ENCODE measurements around the gene HPCA.

The HPCA gene

DNA sequence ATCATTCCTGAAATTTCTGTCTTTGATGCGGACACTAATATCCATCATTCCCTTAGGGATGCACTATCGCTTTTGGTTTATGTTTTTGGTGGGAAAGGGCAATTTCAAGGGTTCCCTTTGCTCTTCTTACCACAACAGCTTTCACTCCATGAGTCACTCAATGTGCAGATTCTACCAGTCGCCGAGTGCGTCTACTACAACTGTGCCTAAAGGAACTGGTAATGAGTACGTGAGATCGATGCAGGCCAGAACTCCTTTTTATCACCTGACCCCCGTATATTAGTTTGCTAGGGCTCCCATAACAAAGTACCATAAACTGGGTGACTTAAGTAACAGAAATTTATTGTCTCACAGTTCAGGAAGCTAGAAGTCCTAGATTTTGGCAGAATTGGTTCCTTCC is 42.4 kb downstream of the HPCA start:
- no peak for DNase-seq (ENCODE audit: low read depth in 2 of 3, low spot score in 2 of 3)

DNA sequence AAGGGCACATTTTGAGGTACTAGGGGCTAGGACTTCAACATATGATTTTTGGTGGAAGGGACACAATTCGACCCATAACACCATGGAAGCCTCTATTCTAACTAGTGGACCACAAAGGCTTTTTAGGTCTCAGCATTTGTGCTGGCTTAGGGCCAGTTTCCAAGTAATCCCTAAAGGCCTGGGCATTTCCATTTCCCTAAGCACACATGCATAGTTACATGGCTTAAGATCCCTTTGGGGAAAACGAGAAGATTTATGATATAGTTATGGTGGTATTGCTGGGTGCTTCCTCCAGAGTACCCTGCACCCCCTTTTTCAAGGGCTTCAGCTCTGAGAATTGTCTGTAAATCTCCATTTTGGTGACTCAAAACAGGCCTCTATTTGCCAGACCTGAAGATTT is 43.1 kb downstream of the HPCA start:
- no peak for DNase-seq (ENCODE audit: low read depth in 2 of 3, low spot score in 2 of 3)

DNA sequence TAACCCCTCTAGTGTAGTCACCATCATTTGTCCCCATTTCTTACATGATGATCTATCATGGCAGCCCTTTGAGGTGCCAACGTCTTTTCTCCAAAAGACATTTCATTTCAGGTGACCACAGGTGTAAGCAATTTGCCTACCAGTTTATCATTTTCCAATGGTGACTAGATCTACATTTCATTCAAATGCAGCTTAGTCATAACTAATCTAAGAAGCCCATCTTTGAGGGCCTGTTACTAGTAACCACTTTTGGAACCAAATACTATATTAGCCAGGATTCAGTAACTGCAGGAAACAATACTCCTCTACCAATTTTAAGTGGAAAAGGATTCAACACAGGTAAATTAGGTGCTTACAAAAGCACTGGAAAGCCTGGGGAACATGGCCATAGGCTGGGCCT is 45.5 kb downstream of the HPCA start:
- DNase-seq (ENCODE audit: low read depth in 2 of 3, low spot score in 2 of 3): no peak

DNA sequence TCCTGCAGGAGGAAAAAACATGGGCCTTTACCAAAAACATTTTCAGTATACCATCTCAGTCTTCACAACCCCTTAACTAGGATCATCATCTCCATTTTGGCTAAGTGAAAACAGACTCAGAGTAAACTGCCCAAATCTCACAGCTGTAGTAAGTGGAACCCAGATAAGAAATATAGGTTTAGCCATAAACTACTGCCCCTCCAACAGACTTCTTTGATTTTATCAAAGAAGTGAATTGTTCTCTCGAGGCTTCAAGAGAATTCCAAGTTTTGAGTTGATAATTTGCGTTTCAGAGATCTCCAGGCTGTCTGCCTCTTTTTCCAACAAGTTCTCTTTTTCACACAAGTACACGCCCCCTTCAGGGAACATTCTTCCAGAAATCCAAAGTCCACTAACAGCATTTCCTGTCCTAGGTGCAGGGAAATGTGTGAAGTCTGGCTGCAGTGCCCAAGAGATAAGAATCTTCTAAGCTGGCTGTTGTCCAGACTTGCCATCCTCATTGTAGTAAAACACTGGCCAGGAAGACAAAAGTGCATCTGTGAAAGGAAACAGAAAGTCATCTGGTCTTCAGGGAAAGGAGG is 47.5 kb downstream of the HPCA start:
- no peak for DNase-seq (ENCODE audit: low read depth in 2 of 3, low spot score in 2 of 3)

DNA sequence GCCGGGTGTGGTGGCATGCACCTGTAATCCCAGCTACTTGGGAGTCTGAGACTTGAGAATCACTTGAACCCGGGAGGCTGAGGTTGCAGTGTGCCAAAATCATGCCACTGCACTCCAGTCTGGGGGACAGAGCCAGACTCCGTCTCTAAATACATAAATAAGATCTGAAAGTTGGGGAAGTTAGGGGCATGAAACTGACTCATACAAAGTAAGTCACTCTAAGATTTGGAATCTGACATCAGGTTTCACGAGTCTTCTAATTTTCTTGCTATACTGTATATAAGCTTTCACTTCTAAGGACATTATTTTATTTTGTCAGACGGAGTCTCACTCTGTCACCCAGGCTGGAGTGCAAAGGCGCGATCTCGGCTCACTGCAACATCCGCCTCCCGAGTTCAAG is 48.2 kb downstream of the HPCA start:
- DNase-seq (ENCODE audit: low read depth in 2 of 3, low spot score in 2 of 3): no peak

DNA sequence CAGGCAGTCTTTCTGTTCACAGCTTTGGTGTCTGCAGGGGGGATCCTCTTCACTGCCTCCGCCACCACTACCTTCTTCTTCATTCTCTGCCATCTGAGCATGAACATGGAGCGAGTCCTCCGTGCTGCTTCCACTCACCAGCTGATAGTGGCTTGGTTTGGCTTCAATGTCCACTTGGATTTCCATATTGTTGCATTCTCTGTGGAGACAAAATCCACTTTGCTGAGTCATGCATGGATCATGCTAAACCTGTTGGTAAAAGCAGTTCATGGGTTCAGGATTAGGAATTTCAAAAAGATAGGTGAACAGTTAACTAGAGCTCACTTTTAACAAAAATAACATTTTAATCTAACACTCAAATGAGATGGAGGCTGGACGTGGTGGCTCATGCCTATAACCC is 50.8 kb downstream of the HPCA start:
- DNase-seq (ENCODE audit: low read depth in 2 of 3, low spot score in 2 of 3): no peak

DNA sequence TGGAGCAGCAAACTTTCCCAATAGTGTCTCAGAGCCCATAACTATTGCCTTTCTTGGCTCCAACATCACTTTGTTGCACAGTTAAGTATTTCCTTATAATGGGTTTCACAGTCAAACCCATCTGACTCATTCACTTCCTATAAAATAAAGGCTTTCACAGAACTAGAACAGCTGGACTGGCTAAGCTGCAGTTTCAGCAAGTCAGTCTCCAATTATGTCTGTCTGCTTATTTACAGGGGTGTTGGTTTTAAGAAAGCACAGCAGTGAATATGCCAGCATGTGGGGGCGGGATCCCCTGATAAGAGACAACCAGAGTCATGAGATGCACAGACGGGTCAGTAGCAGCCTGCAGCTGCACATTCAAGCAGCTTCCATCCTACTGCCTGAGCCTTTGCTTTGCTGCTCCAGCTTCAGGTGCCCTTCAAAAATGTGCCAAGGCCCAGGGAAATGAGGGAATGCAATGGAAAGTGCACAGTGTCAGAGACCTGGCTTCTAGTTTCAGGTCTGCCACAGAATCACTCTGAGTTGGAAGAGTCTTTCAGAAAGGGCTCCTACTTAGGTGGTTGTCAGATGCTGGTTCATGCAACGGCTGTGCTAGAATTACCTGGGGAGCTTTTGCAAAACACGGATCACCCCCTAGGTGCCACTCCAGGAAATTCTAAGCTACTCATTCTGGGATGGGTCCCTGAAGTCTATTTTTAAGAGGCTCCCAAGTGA is 53.5 kb downstream of the HPCA start:
- DNase-seq (ENCODE audit: low read depth in 2 of 3, low spot score in 2 of 3): no peak

DNA sequence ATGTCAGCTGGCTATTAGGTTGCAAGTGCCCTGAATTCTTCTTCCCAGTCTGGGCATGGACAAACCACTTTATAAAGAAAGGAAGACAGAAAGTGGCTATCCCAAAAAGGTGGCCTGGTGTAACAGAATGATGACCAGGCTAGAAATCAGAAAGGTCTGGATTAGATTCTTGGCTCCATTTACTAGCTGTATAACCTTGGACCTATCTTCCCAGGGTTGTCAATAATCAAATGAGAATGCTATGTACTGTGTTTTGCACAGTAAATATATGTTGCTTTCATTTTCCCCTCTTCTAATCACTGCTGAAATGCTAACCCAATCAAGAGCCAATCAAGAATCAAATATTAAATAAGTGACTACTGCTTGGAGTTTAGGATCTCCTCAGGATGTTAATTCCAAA is 57.9 kb downstream of the HPCA start:
- DNase-seq (ENCODE audit: low read depth in 2 of 3, low spot score in 2 of 3): no peak

Data from activated CD8-positive, alpha-beta memory T cell treated with anti-CD3 and anti-CD28 coated beads for 48 hours (primary cell).